GM08714 (cell line): ENCODE measurements around the gene MRPS6.

Experiments
- H3K4me3 ChIP-seq: fragments of 200-500 bp; sonication (Bioruptor generic); 2 replicates; pipeline ENCODE4 v1.5.1; 2014; ENCODE audit warnings: mild to moderate bottlenecking, low read length, inconsistent platforms
- ZNF274 ChIP-seq: IDR thresholded peaks from 2 replicates; pipeline ENCODE4 v1.6.1; 2012; ENCODE audit warnings: mild to moderate bottlenecking, low read depth, low read length

The MRPS6 gene

GRCh38 chr21:34148826-34149558 is 75.6 kb downstream of the MRPS6 start:
- no peak overlapping the region for H3K4me3 ChIP-seq
- no peak for TF ChIP-seq ZNF274

GRCh38 chr21:34152500-34152899 is 79.1 kb downstream of the MRPS6 start:
- TF ChIP-seq ZNF274 = no peak
- H3K4me3 ChIP-seq = no peak overlapping the region

- TF ChIP-seq ZNF274 = no peak
- H3K4me3 ChIP-seq = no peak overlapping the region
These were observed 81.5 kb downstream of the MRPS6 start for GRCh38 chr21:34154878-34155277.

GRCh38 chr21:34156957-34157356 is 83.6 kb downstream of the MRPS6 start:
- no peak overlapping the region for H3K4me3 ChIP-seq
- no peak for TF ChIP-seq ZNF274

- H3K4me3 ChIP-seq = no peak overlapping the region
- TF ChIP-seq ZNF274 = no peak
These were observed 84.1 kb downstream of the MRPS6 start for GRCh38 chr21:34157521-34157920.

GRCh38 chr21:34158866-34159835 is 85.8 kb downstream of the MRPS6 start:
- no peak overlapping the region for H3K4me3 ChIP-seq
- TF ChIP-seq ZNF274 = no peak

- TF ChIP-seq ZNF274 = no peak
- H3K4me3 ChIP-seq = no peak overlapping the region
These were observed 93.1 kb downstream of the MRPS6 start for GRCh38 chr21:34166468-34166867.

GRCh38 chr21:34170886-34171285 is 97.5 kb downstream of the MRPS6 start:
- H3K4me3 ChIP-seq = no peak overlapping the region
- TF ChIP-seq ZNF274 = no peak

GRCh38 chr21:34174470-34174869 is 101.1 kb downstream of the MRPS6 start:
- no peak overlapping the region for H3K4me3 ChIP-seq
- TF ChIP-seq ZNF274 = no peak

- no peak for TF ChIP-seq ZNF274
- no peak overlapping the region for H3K4me3 ChIP-seq
These were observed 103.1 kb downstream of the MRPS6 start for GRCh38 chr21:34176448-34176847.

- TF ChIP-seq ZNF274 = no peak
- no peak overlapping the region for H3K4me3 ChIP-seq
These were observed 104.7 kb downstream of the MRPS6 start for GRCh38 chr21:34177919-34178567.

- TF ChIP-seq ZNF274 = no peak
- no peak overlapping the region for H3K4me3 ChIP-seq
These were observed 106.0 kb downstream of the MRPS6 start for GRCh38 chr21:34179204-34179935.

- TF ChIP-seq ZNF274 = no peak
- no peak overlapping the region for H3K4me3 ChIP-seq
These were observed 107.0 kb downstream of the MRPS6 start for GRCh38 chr21:34180407-34180806.
